ENCODE measurements around the gene SCN5A.

- TF ChIP-seq ZBTB46 (CRISPR knock-in tag; IDR thresholded peaks at IDR 0.05; ENCODE audit: borderline replicate concordance) (no peak), CTCF (CRISPR knock-in tag; IDR thresholded peaks at IDR 0.05) (no peak), ZBTB10 (CRISPR knock-in tag; IDR thresholded peaks at IDR 0.05; ENCODE audit: borderline replicate concordance) (no peak)
Observed at GRCh38 chr3:38626171-38626570, 23.3 kb downstream of the SCN5A start.
